Suppressor macrophage treated with lipopolysaccharide for 4 hours (primary cell): Measurements from ENCODE around the gene VPS39.

Experiments
- DNase-seq: peaks from one replicate; pipeline ENCODE4 v3.0.0-alpha.2; 2020

Gene VPS39

DNA sequence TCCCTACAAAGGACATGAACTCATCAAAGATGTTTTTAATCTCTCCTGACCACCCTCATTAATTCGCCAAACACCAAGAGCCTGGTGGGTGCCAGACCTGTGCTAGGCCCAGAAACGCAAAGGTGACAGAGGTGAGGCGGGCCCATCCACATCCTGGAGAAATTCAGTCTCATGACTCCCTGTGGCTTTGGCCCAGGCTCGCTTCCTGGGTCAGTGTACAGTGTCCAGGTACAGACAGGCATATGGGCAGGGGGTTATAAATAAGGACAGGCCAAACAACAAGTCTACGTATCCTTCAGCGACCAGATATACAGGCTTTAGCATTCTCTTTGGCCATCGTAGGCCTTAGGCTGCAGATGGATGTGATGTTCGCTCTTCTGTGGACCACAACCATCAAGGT is 50.7 kb downstream of the VPS39 start:
- no peak for DNase-seq

DNA sequence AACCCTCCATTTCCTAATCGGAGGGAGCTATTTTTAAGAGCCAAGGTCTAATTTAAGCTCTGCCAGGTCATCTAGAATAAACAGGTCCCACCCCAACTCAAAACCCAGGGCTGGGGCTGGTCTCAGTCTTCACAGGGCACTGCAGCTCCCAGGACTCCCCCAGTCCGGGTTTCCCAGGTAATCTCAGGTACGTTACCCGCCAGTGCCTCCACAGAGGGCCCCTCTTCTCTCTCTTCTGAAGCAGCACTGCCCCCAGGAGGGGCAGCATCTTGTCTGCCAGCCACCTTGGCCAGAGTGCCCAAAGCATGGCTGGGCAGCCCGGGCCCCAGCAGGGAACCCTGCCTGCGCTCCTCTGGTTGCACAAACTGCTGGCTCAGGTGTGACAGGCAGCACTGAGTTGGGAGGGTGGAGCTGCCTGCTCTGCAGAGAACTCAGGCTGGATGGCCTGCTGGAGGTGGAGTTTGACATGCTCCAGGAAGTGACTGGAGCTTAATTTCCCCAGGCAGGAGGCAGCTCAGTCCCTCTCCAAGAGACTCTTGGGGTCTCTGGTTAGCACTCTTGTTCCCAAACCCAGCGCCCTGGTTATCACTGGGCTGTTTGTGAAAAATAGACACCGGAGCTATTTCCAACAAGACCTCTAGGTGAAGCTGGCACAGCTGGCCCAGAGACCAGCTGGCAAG is 51.7 kb downstream of the VPS39 start, which contains the start of gene PLA2G4F:
Gene PLA2G4F (minus strand): TSS at position 394 of the 680 bp plus-strand sequence. CDS start 87 bp downstream, at position 307.
- no peak for DNase-seq

DNA sequence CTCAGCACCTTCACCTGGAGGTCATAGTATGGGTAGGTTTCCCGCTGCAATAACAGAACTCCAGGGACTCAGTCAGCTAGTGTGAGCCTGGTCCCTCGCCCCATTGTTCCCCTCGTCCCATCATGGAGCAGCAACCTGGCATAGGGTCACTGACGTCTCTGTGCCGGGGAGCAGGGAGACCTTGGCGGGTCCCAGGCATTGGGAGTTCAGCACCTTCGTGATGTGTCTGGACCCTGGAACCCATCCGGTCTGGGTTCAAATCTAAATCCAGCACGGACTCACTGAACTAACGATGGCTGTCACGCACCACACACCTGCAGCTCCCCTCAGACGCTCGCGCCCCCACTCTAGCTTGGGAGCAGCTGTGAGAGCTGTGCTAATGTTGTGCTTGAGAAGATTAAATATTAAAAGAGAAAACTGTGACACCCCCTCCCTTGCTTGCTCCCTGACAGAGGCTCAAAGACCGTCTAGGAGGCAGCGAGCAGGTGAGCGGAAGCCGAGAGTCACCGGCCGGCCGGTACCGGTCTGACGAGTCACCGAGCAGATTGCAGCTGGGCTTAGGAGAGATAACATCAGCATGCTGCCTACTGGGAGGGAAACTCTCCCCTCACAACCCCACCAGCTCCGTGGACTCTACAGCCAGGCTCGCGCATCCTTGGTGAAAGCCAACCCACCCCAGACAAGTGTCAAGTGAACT is 52.4 kb downstream of the VPS39 start:
- no peak for DNase-seq

DNA sequence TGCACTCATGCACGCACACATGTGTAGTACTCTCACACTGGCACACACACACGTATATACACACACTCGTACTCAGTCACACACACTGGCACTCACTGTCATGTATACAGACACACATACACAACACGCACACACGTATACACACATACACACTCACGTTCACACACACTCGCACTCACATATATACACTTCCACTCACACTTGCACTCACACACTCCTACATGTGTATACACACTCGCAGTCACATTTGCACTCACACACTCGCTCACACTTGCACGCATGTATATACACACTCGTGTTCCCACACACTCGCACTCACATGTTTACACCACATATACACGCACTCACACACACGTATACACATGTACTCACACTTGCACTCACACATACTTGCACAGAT is 53.1 kb downstream of the VPS39 start:
- no peak for DNase-seq

DNA sequence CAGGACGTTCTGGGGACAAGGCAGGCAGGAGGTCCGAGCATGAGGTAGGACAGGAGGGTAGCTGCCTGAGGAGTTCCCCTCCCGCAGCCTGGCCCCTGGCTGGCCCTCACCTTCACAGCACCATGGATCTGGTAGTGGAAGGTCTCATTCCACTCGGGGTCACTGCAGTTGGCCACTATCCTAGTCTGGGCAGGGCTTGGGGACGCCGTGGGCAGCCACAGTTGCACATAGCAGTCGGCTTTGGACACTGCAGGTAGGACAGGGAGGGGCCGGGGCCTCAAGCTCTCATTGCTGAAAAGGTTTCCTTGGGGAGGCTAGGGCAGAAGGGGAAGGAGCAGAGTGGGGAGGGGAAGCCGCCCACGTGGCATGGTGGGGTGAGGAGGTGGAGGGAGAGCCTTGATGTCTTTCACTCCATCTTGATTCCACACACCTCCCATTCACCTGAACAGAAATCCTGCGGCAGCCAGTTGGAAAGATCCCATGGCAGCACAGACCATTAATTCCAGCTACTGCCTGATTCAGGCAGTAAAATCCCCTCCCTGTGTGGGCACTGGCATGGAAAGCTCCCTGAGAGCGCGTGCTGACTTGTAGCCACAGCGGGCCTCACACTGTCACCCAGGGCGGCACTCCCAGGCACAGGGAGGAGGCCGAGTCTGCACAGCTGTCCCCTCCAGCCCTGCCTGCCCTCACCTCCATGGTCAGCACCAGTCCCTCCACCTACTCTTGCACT is 53.7 kb downstream of the VPS39 start:
- no peak for DNase-seq

DNA sequence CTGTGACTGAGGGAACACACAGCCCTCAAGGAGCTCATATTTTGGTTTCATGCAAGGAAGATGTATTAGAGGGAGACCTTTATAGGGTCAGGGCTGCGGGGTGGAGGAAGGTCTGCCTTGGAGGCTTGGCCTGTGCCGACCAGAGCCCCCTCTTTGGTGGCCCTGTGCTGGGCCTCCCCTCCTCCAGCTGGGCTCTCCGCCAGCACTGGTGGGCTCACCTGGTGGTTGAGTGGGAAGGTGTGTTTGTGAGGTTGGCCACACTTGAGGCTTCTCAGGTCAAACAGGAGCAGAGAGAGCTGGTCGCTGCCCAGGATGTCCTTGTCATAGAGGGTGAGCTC is 54.3 kb downstream of the VPS39 start:
- DNase-seq = no peak

DNA sequence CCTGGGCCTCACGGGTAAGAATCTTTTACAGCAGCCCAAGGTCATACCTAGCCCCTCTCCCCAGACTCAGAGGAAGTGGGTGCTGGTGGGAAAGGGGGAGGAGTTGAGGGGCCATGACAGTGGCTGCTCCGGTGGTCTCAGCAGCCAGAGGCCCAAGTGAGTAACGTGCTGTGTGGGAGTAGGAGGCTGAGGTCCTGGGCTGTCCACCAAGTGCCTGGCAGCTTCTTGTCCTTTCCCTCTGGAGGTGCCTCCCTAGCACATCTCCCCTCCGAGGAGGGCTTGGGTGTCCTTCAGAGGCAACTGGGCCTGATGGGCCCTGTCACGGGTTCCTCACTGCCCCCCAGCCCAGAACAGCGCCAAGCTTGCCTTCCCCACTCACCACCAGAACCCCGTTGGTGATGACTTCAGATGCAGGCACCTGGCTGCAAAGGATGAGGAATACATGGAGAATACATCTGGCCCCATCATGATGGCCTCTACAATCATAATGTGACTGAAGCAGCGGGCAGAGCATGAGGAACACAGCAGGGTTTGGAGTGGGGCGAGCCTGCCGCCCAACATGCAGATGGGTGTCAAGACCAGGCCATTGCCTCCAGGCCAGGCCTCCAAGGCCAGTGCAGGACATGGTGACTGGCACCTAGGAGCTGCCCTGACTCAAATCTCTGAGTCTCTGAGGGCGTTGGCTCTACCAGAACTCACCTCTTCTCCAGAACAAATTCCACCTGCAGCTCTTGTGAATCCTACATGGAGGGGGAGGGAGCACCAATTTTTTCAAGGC is 55.0 kb downstream of the VPS39 start:
- DNase-seq = no peak

DNA sequence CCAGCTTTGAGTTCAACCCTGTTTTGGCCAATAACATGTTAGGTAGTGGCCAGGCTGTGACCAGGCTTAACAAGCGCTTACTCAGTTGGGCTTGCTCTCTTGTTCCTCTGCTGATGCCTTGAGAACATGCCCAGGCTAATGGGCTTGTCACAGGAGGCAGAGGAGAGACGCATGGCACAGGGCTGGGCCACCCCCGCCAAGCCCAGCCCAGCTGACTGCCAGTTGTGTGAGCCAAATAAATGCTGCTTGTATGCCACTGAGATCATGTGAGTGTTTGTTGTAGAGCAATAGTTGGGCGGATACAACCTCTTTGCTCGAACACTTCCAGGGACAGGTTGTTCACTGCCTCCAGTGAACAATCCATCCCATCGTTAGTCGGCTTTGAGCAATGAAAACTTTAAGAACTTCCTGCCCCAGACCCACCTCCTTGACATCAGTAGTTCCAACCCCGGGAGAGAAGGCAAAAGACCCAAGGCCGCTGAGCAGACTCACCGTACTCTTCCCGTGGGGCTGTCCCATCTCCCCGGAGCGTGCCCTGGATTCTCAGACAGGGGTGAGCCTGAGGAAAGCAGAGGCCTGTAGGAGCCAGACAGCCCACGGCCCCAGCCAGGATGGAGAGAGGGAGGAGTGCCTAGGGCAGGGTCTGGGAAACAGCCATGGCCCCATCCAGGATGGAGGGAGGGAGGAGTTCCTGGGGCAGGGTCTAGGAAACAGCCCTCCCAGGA is 55.7 kb downstream of the VPS39 start:
- DNase-seq = no peak

DNA sequence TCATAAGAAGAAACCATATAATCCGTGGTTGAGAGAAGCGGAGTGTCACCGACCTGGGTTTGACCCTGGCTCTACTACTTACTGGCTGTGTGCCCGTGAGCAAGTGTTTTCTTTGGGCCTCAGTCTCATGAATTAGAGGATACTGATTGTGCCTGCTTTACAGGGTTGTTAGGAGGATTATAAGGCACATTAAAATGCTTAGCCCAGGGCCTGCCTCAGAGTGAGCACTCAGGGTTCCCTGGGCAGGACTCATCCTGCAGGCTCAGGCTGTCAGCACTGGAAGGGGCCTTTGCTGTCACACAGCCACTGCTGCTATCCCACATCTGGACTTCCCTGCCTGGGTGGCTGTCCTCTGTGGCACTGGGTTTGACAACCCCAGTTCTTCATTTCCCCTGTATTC is 56.4 kb downstream of the VPS39 start:
- no peak for DNase-seq

DNA sequence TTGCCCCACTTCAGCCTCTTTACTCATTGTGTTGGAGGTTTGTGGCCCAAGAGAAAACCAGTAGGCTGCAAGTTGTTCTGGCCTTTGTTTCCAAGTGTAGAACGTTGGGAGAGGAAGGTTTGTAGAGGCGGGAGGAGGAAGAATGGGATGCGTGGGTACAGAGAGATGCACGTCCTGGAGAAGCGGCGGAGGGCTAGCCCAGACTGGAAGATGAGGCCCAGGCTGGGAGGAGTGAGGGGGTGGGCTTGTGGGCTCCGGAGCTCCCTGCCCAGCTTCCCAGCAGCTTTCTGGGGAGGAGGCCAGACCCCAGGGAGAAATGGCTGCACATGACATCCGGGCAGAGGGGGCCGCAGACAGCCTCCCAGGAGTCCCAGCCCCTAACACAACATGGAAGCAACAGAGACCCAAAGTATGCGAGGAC is 57.0 kb downstream of the VPS39 start:
- no peak for DNase-seq

DNA sequence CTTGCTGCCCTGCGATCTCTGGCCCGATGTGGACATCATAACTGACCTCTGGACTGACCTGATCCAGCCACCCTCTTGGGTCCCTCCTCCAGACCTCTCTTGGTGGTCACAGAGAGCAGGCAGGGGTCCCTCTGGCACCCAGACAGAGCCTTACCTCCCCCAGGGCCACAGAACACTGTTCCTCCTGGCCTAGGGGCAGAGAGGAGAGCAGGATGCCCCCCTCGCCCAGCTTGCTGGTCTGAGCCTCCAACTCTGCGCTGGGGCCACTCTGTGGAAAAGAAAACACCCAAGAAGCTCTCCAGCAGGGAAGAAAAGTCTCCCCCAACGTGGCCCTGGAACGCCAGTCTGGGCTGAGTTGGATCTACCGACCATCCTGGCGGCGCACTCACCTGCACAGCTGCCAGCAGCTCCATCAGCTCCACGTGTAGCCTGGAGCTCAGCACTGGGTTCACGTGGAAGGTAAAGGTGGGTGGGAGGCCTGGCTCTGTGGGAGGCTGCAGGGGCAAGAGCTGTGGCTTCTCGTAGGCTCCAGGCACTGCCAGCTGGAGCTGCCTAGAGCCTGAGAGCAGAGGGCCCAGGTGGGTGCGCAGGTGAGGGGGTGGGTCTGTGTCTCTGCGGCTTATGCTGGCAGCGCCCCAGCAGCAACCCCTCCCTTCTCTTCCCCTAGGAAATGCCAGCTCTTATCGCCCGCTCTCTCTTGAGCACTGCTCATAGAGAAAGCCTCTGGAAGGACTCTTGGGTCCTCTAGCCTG is 57.7 kb downstream of the VPS39 start:
- DNase-seq = no peak

DNA sequence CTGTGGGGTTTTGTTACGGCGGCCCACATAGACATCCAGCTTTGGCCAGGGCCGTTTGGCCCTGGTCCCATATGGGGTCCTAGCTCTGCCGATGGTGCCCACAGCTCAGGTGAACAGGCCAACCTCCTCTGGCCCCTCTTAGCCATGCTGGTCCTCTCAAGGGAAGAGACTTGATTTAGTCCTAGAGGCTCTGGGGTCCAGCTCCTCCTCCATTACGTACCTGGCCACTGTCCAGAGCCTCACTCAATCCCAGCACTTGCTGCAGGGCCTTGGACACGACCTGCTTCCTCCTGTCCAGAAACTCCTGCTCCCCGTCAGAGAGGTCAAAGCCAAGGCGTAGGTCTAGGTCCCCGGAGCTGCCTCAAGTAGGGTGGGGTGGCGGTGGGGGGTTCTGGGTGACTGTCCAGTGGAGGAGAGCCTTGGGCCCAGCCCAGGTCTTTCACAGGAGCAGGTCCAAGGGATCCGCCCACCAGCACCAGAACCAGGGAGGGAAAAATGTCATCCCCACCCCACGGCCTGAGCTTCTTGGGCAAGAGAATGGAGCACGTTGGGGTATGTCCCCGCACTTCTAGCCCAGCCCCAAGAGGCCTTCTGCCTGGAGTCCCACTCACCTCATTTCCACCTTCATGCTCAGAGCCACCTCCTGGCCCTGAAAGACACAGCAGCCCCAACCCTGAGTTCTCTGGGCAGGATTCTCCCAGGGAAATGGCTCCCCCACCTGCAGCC is 58.4 kb downstream of the VPS39 start:
- DNase-seq = no peak

DNA sequence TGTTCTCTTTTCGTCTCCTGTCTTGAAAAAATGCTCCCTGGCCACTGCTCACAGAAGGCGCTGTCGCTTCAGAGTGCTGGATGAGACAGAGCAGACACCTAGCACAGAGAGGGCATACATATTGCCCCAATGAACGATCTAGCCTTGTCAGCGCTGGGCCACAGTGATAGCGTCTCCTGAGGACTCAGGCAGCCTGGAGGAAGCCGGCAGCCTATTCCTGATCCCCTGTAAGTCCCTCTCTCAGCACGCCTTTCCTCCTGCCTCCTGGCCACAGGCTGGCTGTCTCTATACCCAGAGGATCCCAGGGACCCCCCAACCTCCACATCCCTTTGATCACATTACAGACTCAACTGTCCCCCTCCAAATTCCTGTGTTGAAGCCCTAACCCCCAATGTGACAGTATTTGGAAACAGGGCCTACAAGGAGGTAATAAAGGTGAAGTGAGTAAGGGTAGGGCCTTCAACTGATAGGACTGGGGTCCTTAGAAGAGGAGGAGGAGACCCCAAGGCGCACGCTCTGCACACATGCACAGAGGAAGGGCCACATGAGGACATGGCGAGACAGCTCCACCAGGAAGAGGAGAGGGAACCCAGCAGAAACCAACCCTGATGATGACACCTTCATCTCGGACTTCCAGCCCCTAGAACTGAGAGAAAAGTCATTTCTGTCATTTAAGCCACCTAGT is 59.2 kb downstream of the VPS39 start:
- no peak for DNase-seq

DNA sequence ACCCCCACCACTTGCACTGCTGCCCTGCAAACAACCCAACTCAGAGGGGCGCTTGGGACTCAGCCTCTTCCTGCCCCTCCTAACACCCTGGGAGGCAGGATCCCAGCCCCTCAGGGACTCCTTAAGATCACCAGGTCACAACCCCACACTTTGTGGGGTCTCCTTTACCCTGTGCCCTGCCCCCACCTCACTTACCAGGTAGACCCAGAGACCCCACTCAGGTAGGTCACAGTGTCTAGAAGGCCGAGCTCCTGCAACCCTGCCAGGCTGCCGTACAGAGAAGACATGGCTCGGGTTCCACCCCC is 60.7 kb downstream of the VPS39 start:
- DNase-seq = no peak

DNA sequence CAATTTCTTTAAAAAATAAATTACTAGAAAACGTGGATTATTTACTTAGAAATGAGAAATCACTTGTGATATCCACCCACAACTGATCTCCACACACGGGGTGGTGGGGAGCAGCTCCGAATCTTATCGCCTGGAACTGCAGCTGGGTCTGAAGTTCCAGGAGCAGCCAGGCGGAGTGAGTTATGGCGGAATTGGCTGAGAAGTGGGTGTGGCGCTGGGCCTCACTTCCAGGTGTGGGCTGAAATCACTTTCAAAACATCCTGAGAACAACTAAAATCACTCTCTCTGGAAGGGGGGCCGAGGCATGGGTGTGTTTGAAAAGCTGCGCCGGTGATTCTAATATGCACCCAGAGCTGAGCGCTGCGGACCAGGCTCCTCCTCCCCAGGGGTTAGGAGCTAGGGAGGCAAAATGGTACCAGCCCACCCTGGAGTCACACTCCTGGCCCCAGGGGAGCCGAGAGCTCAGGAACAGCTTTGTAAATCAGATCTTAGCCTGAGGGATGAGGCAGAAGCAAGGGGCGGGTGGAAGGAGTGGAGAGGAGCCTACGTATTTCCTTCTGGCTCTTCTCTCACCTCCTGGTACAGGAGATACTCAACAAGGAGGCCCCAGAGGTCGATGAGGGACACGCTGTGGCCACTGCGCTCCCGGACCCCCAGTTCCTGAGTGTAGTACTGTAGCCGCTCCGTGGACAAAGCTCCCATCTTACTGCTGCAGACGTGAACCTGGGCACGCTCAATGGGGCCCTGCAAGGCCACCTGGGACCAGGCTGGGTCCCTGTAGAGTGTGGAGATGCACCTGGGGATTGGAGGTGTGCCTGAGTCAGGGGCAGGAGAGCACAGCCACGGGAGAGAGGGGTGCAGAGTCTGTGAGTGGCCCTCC is 61.3 kb downstream of the VPS39 start:
- DNase-seq = no peak

DNA sequence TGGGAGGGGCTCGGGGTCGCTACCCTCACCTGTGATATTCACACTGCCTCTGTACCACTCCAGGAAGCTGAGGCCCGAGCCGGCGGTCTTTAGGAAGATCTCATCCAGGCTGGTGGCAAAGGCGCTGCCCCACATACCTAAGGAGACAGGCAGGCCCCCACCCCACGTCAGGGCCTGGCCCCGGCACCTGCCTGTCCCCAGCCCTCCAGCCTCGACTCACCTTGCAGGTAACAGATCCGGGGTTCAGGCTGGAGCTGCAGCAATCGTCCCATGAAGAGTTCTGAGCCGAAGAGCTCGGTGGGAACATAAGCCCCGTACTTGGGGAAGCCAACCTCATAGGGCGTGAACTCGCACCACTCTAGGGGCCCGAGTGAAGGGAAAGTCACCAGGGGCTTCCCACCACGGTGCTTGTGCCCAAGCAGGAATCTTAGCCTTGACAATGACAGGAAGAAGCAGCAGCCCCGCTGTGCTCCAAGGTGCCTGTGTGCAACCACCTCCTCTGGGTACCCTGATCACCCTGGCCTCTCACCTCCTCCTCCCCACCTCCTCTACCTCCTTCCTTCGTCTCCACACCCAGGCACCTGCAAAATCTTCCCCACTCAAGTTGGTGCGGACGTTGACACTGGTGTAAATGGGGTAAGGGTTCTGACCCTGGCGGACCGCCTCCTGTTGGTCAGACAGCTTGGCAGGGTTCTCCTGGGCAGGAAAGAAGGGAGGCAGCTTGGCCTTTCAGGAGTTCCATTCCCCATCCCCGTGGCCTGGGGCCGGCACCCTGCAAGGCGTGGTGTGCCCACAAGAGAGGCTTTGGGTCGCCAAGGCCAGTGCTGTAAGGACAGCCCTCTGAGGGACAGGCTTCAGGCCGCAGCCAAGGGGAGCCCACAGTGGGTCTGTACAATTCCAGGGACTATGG is 62.3 kb downstream of the VPS39 start:
- no peak for DNase-seq

DNA sequence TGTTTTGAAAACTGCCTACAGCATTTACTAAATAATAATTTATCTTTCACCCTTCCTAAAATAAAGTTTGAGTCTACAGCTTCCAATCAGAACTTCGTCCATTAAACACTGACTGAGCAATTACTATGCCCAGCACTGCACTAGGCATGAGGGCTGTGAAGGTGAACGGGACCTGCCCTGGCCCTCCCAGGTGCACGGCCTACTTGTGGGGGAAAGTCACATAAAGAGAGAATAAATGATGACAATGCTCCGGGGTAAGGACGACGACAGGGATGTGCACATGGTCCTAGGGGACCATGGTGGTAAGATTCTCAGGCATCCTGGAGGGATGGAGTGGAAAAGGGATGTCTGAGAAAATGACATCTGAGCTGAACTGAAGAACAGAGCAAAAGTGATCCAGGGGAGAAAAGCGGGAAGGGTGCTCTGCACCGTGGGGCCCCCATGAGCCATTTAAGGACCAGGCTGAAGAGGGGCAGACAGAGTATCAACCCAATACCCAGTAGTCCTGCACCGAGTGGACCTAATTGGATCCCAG is 63.2 kb downstream of the VPS39 start:
- DNase-seq = no peak
